GM21529 (cell line): Measurements from ENCODE around the gene SPCS2.
"Not testable (repeated sequence)": the region's sequence is repeated elsewhere in the genome, so short reads cannot be mapped to it uniquely, and the experiment has no call there.

Experiments used
- ATAC-seq: cut with Tn5 transposase; IDR thresholded peaks from one replicate; pipeline ENCODE4 v1.9.1; 2021; ENCODE audit not compliant: unreplicated experiment

The SPCS2 gene

DNA sequence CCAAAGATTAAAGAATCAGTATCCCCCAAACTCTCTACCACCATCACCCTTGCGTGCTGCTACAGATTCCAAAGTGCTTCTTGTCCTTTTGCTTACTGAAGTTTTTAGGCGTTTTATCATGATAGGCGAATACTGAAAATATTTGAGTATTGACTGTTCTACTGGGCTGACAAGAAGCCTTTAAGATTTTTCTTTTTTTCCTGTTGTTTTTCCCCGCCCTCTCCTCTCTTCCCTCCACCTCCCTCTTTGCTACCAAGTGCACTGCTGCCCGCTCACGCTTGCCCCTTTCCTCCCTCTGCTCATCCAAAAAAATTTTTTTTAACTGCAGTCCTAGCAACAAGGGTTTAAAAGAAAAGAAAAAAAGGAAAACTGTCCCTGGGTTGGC, 679 bp downstream of the SPCS2 start:
- ATAC-seq: no peak

GRCh38 chr11:74950374-74950969, 1.4 kb downstream of the SPCS2 start:
- ATAC-seq: peak; percentile 18

GRCh38 chr11:74951226-74951625, 2.2 kb downstream of the SPCS2 start:
- no peak for ATAC-seq

DNA sequence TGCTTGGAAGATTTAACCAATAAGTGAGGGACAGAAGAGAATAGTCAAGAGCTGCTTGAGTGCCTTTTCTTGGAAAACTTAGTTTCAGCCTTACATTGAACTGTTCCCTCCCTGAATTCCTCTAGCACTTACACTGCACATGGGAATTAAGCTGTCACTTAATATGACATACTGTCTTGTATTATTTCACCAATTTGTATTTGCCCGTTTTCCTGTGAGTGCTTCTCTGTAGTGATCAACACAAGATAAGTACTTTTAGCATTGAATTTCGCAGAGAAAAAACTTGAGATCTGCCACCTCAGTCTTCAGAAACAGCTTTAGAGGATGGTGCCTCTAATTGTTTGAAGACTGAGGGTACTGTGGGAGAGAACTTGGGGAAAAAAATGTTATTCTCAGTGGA, 3.7 kb downstream of the SPCS2 start:
- no peak for ATAC-seq

- ATAC-seq: no peak
Observed at GRCh38 chr11:74953451-74953850, 4.4 kb downstream of the SPCS2 start.

DNA sequence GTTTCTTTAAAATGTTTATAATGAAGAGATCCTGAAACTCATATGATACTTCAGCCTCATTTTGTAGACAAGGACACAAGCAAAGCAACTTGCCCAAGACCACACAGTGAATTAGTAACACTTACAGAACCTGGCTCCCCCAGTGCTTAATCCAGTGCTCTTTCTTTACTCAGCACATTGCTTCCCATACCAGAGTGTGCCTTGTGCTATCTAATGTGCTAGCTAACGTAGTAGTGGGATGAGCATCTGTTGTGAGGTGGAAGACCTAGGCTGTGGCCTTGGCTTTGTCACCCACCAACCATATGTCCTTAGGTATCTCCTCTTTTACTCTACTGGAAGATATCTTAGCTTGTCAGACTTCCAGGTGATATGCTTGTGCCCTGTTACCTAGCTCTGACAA, 5.1 kb downstream of the SPCS2 start:
- ATAC-seq: no peak

DNA sequence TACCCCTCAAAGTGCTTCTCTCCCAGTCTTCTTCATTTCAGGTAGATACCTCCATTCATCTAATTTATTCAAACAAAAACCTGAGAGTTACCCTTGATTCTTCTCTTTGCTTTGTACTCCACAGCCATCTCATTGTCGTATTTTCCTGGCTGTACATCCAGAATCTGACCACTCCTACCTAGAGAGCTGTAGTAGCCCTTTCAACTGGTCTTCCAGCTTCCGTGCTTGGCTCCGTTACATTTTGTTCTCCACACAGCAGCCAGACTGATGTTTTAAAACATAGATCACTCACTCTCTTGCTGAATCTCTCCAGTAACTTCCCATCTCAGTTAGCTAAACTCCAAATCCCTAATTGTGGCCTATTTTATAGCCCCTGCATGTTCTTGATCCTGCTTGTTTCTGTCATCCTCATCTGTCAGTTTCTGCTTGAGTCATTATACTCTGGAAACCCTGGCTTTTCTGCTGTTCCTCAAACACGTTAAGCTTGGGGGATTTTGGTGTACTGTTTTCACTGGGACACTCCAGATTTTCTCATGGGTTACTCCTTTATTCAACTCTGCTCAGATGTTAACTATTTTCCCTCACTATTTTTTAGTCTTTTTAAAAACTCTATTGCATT, 7.4 kb downstream of the SPCS2 start:
- no peak for ATAC-seq

- no peak for ATAC-seq
Observed at GRCh38 chr11:74957937-74958629, 9.0 kb downstream of the SPCS2 start.

DNA sequence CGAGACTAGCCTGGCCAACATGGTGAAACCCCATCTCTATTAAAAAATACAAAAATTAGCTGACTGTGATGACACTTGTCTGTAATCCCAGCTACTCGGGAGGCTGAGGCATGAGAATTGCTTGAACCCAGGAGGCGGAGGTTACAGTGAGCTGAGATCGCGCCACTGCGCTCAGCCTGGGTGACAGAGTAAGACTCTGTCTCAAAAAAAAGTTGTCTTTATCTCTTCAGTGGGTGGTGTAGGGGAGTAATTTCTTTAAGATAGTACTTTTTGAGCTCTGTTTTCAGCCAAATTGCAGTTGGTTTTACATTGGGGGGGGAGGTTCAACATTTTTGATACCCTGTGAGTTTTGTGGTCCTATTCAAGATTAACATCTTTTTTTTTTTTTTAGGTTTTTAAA, 11.1 kb downstream of the SPCS2 start:
- not testable (repeated sequence) for ATAC-seq

DNA sequence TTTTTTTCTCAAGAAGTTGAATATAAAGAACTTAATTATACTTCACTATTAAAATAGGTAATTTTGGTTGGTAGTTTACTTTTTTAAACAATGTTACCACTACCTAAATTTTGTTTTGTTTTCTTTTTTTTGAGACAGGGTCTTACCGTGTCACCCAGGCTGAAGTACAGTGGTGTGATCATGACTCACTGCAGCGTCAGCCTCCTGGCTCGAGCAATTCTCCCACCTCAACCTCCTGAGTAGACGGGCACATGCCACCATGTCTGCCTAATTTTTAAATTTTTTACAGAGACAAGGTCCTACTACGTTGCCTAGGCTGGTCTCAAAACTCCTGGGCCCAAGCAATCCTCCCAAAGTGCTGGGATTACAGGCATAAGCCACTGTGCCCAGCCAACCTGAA, 17.6 kb downstream of the SPCS2 start:
- ATAC-seq: no peak

- ATAC-seq: no peak
Observed at GRCh38 chr11:74970852-74971395, 21.9 kb downstream of the SPCS2 start.

GRCh38 chr11:74971424-74971823, 22.4 kb downstream of the SPCS2 start:
- ATAC-seq: no peak

GRCh38 chr11:74978041-74978440, 29.0 kb downstream of the SPCS2 start:
- ATAC-seq: no peak

- no peak for ATAC-seq
Observed at GRCh38 chr11:74980634-74981033, 31.6 kb downstream of the SPCS2 start.

GRCh38 chr11:74981888-74982287, 32.8 kb downstream of the SPCS2 start:
- no peak for ATAC-seq

DNA sequence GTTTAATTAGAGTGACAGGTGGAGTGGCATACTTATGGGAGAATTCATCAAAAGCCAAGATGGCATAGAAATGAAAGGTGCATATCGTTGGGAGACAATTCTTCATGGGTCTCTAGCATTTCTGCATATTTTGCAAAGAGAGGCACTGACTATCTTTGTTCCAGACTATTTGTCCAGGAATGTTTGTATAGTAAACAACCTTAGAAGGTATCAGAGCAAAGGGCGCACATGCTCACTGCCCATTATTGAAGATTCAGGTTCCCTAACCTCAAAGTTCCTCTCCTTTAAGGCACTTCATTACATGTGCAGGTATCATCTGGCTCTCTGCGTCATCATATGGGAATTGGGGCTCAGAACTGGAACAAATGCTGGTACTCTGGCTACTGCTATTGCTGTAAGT, 35.0 kb downstream of the SPCS2 start:
- ATAC-seq: no peak

GRCh38 chr11:74984730-74985129, 35.7 kb downstream of the SPCS2 start:
- no peak for ATAC-seq

GRCh38 chr11:74988541-74989259, 39.6 kb downstream of the SPCS2 start, which contains the start of gene NEU3:
Gene NEU3 (plus strand): TSS chr11:74988933. CDS start chr11:74989061, 128 bp downstream.
- ATAC-seq: peak; percentile 78

DNA sequence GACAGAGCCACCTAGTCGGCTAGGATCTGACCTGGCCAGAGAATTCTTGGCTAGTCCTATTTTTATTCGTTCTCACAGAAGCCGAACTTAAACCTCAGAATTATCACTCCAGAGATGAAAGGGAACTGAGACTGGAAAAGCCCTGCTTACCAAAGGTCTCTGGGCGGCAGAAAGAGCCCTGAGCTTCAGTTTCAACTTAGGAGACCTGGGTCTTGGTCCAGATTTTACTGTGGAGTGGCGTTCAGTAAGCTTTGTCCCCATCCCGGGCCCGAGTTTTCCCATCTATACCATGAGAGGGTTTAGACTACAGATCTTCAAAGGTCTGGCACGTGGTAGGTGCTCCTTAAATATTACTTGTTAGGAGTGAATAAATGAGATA, 40.2 kb downstream of the SPCS2 start:
- ATAC-seq: no peak

- ATAC-seq: not testable (repeated sequence)
Observed at GRCh38 chr11:74990150-74990549, 41.1 kb downstream of the SPCS2 start.

DNA sequence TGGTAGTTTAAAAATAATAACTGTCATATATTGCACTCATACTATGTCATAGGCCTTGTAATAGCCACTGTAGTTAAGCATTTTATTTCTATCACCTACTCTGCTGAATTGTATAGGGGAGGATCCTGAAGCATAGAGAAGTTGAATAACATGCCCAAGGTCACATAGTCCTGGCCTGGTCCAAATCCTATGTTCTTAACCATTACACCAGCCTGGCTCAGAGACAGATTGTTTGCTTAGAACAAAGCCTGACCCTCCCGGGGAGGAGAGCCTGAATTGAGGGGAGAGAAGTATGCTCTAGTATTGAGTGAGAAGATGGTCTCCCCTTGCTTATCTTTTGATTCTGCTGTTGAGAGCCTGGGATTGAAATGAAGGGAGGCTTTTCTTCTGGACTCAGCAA, 41.9 kb downstream of the SPCS2 start:
- no peak for ATAC-seq

DNA sequence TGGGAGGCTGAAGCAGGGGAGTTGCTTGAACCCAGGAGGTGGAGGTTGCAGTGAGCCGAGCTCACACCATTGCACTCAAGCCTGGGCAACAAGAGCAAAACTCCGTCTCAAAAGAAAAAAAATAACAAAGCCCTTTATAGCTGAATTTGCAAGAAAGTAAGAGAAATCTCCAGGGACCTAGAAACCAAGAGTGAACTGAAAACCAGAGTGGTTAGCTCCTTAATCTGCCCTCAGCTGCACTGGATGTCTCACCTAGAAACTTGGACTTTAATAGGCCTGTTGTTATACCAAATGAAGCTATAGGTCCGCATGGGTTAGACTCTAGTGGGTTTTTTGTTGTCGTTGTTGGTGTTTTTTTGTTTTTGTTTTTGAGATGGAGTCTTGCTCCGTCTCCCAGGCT, 43.8 kb downstream of the SPCS2 start:
- peak; percentile 39 for ATAC-seq
